Activated naive CD4-positive, alpha-beta T cell treated with anti-CD3 and anti-CD28 coated beads, Interleukin-2, amount 50 U/mL, for 72 hours (primary cell): ENCODE data around the gene SLC37A1. TPM values are rescaled to one million over a fixed set of nuclear protein-coding genes. Genes with fewer than 3 reads are reported as not detected.

ENCODE experiments used
- ATAC-seq, 2 donors: fragments of 150-1000 bp; cut with Tn5 transposase; 2 replicates each; pipeline ENCODE4 v1.10.0; 2021; ENCODE audit warnings: mild to moderate bottlenecking in 2 of 2, moderate library complexity in 2 of 2
- DNase-seq, 2 donors: peaks; one replicate each; pipeline ENCODE4 v3.0.0; 2021 to 2022; ENCODE audit warnings: low spot score in 2 of 2
- H3K27ac Mint-ChIP-seq, 2 donors: one replicate each; pipeline ENCODE4 v1.8.0; 2022; ENCODE audit warnings: mild to moderate bottlenecking in 2 of 2, mixed read lengths in 2 of 2
- H3K36me3 Mint-ChIP-seq, 2 donors: one replicate each; pipeline ENCODE4 v1.8.0; 2022; ENCODE audit warnings: mixed read lengths in 2 of 2
- H3K9me3 Mint-ChIP-seq, 2 donors: one replicate each; pipeline ENCODE4 v1.8.0; 2022; ENCODE audit warnings: mixed read lengths in 2 of 2
- total RNA-seq, 2 donors: library from RNA; stranded (reverse); gene quantifications; one replicate each; pipeline ENCODE4 v1.2.3, GENCODE V29; 2022

Gene SLC37A1
- total RNA-seq, 2 donors from 2014 or later: 15.2 to 20.6 TPM

- Mint-ChIP-seq H3K36me3 (peaks cover 4 to 5% of the 10 kb centered on the region in 2 donors), H3K27ac (no peak overlapping the region), H3K9me3 (no peaks in the 10 kb centered on the region)
- peak in 1 of 2 donors; percentile 34 for DNase-seq
- ATAC-seq: no peak
Observed at GRCh38 chr21:42556476-42556875, 42.8 kb downstream of the SLC37A1 start.

GRCh38 chr21:42556960-42557359 is 43.3 kb downstream of the SLC37A1 start:
- no peak overlapping the region for H3K27ac Mint-ChIP-seq
- no peak for ATAC-seq

GRCh38 chr21:42557420-42557819 is 43.8 kb downstream of the SLC37A1 start:
- Mint-ChIP-seq H3K9me3 (no peaks in the 10 kb centered on the region), H3K36me3 (peaks cover 4 to 5% of the 10 kb centered on the region in 2 donors), H3K27ac (no peak overlapping the region)
- ATAC-seq (no peak), DNase-seq (no peak)

More at GRCh38 chr21:42556960-42557359, 43.3 kb downstream of the SLC37A1 start:
- Mint-ChIP-seq H3K36me3 (peaks cover 4 to 5% of the 10 kb centered on the region in 2 donors), H3K9me3 (no peaks in the 10 kb centered on the region)
- DNase-seq: peak in 1 of 2 donors; percentile 41

GRCh38 chr21:42558368-42558767 is 44.7 kb downstream of the SLC37A1 start:
- Mint-ChIP-seq H3K27ac (no peak overlapping the region), H3K9me3 (no peaks in the 10 kb centered on the region), H3K36me3 (peaks cover 4 to 5% of the 10 kb centered on the region in 2 donors)
- DNase-seq (no peak), ATAC-seq (no peak)

GRCh38 chr21:42558846-42559245 is 45.2 kb downstream of the SLC37A1 start:
- ATAC-seq (no peak), DNase-seq (peak in 1 of 2 donors; percentile 28)
- peaks cover 4 to 5% of the 10 kb centered on the region in 2 donors for H3K36me3 Mint-ChIP-seq
- no peaks in the 10 kb centered on the region for H3K9me3 Mint-ChIP-seq
- H3K27ac Mint-ChIP-seq: peak overlapping the region in 1 of 2 donors; percentile 60

- DNase-seq (peak in 1 of 2 donors; percentile 45), ATAC-seq (no peak)
- Mint-ChIP-seq H3K36me3 (peaks cover under 1% of the 10 kb centered on the region in 2 donors), H3K9me3 (no peaks in the 10 kb centered on the region), H3K27ac (peak overlapping the region in 1 of 2 donors; percentile 60)
Observed at GRCh38 chr21:42559326-42559725, 45.7 kb downstream of the SLC37A1 start.

GRCh38 chr21:42560517-42561179 is 47.0 kb downstream of the SLC37A1 start:
- Mint-ChIP-seq H3K27ac (peak overlapping the region in 1 of 2 donors; percentile 38), H3K36me3 (no peaks in the 10 kb centered on the region), H3K9me3 (no peaks in the 10 kb centered on the region)
- DNase-seq (peak in 1 of 2 donors; percentile 18), ATAC-seq (no peak)

GRCh38 chr21:42561762-42562650 is 48.4 kb downstream of the SLC37A1 start:
- DNase-seq (peak in 1 of 2 donors; percentile 13), ATAC-seq (no peak)
- Mint-ChIP-seq H3K9me3 (no peaks in the 10 kb centered on the region), H3K36me3 (no peaks in the 10 kb centered on the region), H3K27ac (peak overlapping the region; percentile 32 to 41)

GRCh38 chr21:42562816-42563215 is 49.2 kb downstream of the SLC37A1 start:
- peak overlapping the region; percentile 41 to 65 for H3K27ac Mint-ChIP-seq
- H3K9me3 Mint-ChIP-seq: no peaks in the 10 kb centered on the region
- no peaks in the 10 kb centered on the region for H3K36me3 Mint-ChIP-seq
- no peak for ATAC-seq
- DNase-seq: peak in 1 of 2 donors; percentile 30

- Mint-ChIP-seq H3K27ac (peak overlapping the region; percentile 41 to 65), H3K36me3 (no peaks in the 10 kb centered on the region), H3K9me3 (no peaks in the 10 kb centered on the region)
- DNase-seq (peak in 1 of 2 donors; percentile 18), ATAC-seq (no peak)
Observed at GRCh38 chr21:42563261-42563660, 49.6 kb downstream of the SLC37A1 start.

GRCh38 chr21:42563686-42564085 is 50.0 kb downstream of the SLC37A1 start:
- Mint-ChIP-seq H3K36me3 (no peaks in the 10 kb centered on the region), H3K9me3 (no peaks in the 10 kb centered on the region), H3K27ac (peak overlapping the region in 1 of 2 donors; percentile 41)
- DNase-seq: peak in 1 of 2 donors; percentile 40
- ATAC-seq: no peak

GRCh38 chr21:42564561-42564971 is 50.9 kb downstream of the SLC37A1 start:
- no peaks in the 10 kb centered on the region for H3K9me3 Mint-ChIP-seq
- DNase-seq (peak in 1 of 2 donors; percentile 21), ATAC-seq (no peak)
- H3K27ac Mint-ChIP-seq: peak overlapping the region; percentile 29 to 56
- no peaks in the 10 kb centered on the region for H3K36me3 Mint-ChIP-seq

- DNase-seq (peak in 1 of 2 donors; percentile 26), ATAC-seq (no peak)
- Mint-ChIP-seq H3K9me3 (no peaks in the 10 kb centered on the region), H3K27ac (peak overlapping the region; percentile 29 to 56), H3K36me3 (peaks cover 0 to 6% of the 10 kb centered on the region in 2 donors)
Observed at GRCh38 chr21:42565206-42565810, 51.7 kb downstream of the SLC37A1 start.

- peak in 1 of 2 donors; percentile 44 for DNase-seq
- ATAC-seq: peak in 1 of 2 donors; percentile 18
- no peaks in the 10 kb centered on the region for H3K9me3 Mint-ChIP-seq
- peaks cover 0 to 6% of the 10 kb centered on the region in 2 donors for H3K36me3 Mint-ChIP-seq
- H3K27ac Mint-ChIP-seq: no peak overlapping the region
Observed at GRCh38 chr21:42565886-42566523, 52.4 kb downstream of the SLC37A1 start.

- no peak for ATAC-seq
- DNase-seq: peak in 1 of 2 donors; percentile 44
- Mint-ChIP-seq H3K9me3 (no peaks in the 10 kb centered on the region), H3K36me3 (peaks cover 0 to 6% of the 10 kb centered on the region in 2 donors), H3K27ac (no peak overlapping the region)
Observed at GRCh38 chr21:42566524-42567213, 53.0 kb downstream of the SLC37A1 start.

GRCh38 chr21:42567214-42567555 is 53.5 kb downstream of the SLC37A1 start:
- no peak for ATAC-seq
- peak in 1 of 2 donors; percentile 43 for DNase-seq
- Mint-ChIP-seq H3K27ac (no peak overlapping the region), H3K36me3 (peaks cover 0 to 6% of the 10 kb centered on the region in 2 donors), H3K9me3 (no peaks in the 10 kb centered on the region)
